ENCODE results near the gene WASHC2A.

DNA sequence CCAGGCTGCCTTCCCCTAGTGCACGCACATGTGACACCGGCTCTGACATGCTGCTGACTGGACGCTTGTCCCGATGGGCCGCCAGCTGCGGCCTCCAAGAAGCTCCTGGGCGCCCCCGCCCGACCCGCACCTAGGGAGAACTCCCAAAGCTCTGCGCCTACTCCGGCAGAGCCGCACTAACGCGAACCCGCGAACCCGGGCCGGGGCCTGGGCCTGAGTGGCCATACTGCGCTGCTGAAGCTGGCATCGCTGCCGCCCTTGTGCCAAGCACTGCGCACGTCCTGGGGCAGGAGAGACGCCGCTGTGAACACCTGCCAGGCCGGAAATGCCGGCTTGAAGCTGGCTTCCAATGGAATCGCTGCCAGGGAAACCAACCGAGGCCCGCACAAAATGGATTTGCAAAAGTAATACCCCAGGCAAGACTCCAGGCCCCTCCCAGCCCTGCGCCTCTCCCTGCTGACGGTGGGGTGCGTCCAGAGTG lies 85.1 kb downstream of the WASHC2A start:
- TF ChIP-seq POLR2AphosphoS5 (IDR thresholded peaks at IDR 0.05; ENCODE audit: borderline replicate concordance, low read depth, low read length), result no peak
- no peak for TF ChIP-seq EZH2 (IDR thresholded peaks at IDR 0.05)
- TF ChIP-seq FOXP2 (optimal IDR thresholded peaks at IDR 0.05; ENCODE audit: control extremely low read depth, extremely low read length, insufficient read depth), result no peak
